ENCODE measurements around the gene LIN28A.

Gene LIN28A

DNA sequence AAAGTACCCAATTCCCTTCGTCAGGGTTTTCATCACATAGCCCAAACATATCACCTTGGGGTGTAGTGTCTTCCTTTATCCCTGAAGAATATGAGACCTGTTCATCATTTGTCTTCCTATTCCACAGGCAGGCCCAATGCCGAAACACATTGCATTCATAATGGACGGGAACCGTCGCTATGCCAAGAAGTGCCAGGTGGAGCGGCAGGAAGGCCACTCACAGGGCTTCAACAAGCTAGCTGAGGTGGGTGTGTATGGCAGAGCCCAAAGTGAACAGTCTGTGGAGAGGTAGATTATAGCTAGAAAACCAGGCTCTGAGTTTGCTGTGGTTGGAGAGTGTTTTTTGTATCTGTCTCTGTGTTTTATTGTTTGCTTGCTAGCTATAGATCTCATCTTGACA, 27.4 kb downstream of the LIN28A start:
- DNase-seq: no peak

DNA sequence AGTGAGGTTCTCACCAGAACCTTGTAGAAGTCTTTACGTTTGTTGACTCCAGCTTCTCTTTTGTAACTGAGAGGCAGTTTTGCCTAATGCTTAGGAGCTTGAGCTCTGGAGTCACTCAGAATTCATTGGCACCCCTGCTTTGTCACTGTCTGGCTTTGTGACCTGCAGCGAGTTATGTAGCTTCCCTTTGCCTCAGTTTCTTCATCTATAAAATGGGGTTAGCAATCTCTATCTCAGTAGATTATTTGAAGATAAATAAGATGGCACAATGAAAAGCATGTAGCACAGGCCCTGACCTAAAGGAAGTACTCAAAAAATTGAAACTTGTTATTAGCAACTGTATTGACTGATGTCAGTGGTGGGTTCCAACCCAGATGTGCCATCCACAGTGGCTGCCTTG, 29.6 kb downstream of the LIN28A start:
- DNase-seq: no peak

DNA sequence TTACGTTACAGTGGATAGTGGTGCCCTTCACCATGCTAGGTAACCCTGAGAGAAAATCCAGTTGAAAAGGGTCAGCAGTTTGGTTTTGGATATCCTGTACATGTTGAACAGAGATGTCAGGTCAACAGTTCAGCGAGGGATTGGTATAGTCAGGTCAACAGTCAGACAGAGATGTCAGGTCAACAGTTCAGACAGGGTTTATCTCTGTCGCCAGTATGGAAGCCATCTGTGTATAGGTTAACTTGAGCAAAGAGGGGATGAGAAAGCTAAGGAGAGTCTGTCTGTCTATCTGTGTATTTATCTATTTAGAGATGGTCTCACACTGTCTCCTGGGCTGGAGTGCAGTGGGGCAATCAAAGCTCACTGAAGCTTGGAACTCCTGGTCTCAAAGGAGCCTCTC, 39.3 kb downstream of the LIN28A start:
- DNase-seq: no peak

DNA sequence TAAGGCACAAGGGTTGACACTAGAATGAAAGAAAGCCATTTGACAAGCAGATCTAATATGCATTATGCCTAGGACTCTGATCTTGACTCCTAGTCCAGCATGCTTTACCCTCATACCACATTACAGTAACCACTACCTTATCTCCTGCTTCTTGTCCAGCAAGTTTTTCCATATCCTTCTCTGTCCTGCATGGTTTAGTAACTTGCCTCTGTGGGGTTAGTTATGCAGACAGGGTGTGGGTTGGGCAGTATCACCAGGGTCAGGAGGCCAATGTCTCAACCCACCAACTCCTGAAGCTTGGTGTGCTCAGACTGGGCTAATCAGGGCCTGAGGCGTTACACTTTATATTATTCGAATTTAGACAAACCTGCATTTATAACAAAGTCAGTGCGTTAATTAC, 40.3 kb downstream of the LIN28A start:
- DNase-seq: no peak

DNA sequence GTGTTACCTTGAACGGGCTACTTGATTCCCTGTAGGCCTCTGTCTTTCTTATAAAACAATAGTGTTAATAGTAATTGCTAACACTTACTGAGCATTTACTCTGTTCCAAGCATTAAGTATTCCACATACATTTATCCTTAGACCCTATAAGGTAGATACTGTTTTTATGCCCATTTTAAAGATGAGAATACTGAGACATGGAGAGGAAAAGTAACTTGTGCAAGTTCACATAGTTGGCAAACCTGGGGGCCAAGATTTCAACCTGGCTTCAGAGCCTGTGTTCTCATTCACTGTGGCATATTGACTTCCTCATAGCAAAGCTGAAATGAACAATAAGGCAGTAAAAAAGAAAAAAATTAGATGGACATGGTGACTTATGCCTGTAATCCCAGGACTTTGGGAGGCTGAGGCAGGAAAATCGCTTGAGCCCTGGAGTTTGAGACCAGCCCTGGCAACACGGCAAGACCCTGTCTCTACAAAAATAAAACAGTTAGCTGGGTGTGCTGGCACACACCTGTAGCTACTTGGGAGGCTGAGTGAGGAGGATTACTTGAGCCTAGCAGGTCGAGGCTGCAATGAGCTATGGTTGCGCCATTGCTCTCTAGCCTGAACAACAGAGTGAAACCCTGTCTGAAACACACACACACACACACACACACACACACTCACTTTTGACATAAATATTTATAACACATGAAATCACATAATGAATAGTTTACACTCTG, 42.0 kb downstream of the LIN28A start:
- DNase-seq: no peak

DNA sequence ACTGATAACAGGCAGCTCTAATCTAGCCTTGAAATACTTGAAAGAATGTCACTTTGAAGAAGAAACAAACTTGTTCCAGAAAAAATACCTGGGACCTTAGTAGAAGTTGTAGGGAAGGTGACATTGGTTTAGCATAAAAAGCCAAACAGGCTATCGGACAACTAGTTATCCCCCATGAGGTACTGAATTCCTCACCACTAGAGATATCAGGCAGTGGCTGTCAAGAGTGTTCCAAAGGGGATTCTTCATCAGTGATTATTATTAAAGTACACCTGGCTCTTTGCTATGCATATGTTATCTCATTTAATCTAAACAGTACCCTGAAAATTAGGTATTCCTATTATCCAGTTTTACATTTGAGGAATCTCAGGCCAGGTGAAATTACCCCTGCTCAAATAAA, 48.5 kb downstream of the LIN28A start:
- no peak for DNase-seq

DNA sequence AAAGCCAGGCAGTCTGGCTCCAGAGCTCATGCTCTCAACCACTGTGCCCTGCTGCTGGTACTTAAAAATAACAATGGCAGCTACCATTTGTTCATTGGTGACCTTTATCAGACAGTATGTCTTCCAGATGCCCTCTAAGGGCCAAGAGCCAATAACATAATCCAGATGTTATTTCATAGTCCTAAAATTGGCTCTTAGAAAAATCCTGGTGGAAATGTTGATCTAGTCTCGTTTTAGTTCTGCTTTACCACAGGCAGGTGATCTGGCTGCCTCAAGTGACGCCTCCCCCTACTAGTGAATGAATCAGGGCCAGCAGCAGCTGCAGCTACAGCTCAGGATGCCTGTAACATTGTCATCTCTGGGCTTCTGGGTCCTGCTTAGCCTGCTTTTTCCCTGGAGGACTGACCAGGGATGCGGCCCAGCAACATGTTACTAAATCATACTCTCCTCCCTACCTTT, 49.0 kb downstream of the LIN28A start:
- no peak for DNase-seq

DNA sequence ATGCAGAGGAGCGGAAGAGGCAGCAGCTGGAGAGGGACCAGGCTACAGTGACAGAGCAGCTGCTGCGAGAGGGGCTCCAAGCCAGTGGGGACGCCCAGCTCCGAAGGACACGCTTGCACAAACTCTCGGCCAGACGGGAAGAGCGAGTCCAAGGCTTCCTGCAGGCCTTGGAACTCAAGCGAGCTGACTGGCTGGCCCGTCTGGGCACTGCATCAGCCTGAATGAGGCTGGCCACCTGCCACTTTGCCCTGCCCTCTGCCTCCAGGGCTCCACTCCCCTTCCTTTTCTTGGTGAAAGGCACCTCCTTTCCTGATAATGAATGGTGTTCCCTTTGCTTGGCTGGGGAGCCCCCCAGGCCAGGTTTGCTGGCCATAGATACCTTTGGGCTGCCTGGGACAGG, 58.3 kb downstream of the LIN28A start:
- no peak for DNase-seq

DNA sequence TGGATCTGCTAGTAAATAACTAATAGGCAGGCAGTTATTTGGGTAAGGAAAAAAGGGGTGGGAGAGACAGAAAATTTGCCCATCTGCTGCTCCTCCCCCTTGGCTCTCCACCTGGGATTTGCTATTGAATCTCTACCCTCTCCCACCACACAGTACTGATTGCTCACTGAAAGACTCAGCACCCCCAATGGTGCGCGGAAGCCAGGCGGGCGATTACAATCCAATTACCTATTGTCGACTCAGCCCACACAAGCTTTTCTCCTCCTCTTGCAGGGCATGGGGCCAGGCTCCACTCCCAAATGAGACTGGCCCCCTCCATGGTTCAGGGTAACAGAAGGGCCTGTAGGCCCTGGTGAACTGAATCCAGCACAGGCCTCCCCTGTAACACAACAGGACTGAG, 58.9 kb downstream of the LIN28A start:
- no peak for DNase-seq

DNA sequence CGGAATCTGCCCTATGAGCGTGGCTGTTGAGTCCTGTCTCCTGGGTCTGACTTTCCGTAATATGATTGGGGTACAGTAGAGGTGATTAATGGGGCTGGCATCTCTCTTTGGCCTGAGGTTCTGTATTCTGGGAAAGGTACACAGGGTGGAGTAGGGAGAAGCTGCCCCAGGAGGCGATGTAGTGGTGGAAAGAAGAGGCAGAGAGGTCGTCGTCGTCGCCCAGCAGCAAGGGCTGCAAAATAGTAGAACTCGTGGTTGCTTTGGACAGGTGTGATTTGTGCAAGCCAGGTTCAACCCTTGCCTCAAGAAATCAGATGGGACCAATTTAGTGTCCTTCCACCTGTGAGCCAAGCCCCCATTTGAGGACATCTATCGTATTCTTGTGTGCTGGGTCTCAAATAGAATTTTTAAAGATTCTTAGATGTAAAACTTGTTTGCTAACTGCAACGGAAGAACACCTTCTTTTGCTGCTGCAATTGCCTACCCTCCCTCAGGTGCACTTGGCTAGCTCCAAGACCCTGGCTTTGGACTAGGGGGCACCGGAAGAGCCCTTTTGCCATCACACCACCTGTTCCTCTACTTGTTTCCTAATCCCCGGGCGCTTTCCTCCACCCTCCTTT, 60.4 kb downstream of the LIN28A start:
- DNase-seq: no peak

DNA sequence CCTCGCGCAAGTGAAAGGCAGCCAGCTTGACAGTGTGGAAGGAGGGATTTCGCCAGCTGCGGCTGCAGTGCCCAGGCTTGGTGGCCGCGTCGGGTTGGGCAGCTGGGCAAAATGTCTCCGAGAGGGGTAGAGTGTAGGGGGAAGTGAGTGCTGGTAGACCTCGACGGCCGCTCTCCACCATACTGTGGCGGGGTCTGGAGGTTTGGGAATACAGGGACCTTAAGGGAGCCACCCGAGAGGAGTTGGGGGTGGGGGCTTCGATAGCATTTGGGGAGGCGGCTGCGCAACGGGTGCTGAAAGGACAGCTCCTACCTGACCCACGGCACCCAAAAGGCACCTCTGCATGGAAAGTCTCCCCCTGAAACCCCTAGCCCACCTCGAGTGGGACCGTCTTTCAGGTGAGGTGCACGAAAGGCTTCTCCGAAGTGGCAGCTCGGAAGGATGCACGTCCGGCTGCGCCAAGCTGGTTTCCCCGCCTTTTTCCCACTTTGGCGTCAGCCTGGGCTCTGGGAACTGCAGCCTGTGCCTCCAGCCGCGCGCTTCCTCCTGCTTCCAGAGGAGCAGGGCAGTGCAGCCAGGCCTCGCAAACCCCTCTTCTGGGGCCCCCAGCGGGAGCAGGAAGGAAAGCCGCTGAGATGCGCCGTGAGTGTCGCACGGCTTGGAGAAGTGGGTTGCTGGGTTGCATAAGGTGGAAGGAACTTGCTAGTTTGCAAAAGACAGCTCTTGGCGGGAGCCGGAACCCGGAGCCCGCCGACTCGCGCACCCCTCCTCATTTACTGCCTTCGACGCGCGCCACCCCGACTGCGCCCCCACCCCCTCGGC, 61.1 kb downstream of the LIN28A start:
- peak; percentile 51 for DNase-seq

DNA sequence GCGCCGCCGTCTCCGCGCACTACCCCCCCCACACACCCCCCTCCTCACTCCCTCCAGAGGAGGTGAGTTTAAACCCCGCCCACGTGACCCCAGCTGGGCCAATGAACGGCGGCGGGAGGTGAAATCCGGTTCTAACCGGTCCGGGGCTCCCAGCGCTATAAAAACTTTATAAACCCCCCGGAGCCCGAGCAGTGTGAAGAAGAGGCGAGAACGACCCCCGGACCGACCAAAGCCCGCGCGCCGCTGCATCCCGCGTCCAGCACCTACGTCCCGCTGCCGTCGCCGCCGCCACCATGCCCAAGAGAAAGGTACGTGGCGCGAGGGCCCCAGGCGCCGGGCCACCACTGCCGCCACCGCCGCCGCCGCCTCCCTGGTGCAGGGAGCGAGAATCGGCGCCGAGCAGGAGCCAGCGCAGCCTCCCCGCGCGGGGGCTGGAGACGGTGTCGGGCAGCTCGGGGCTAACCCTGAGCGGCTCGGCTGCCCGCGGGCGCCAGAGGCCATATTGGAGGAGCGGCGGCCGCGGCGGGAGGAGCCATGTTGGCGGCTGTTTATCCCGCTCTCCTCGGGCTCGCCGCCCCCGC, 61.8 kb downstream of the LIN28A start, which contains the start of gene HMGN2:
Gene HMGN2 (plus strand): TSS at position 121 of the 581 bp plus-strand sequence. CDS start 173 bp downstream, at position 294.
- peak; percentile 78 for DNase-seq

DNA sequence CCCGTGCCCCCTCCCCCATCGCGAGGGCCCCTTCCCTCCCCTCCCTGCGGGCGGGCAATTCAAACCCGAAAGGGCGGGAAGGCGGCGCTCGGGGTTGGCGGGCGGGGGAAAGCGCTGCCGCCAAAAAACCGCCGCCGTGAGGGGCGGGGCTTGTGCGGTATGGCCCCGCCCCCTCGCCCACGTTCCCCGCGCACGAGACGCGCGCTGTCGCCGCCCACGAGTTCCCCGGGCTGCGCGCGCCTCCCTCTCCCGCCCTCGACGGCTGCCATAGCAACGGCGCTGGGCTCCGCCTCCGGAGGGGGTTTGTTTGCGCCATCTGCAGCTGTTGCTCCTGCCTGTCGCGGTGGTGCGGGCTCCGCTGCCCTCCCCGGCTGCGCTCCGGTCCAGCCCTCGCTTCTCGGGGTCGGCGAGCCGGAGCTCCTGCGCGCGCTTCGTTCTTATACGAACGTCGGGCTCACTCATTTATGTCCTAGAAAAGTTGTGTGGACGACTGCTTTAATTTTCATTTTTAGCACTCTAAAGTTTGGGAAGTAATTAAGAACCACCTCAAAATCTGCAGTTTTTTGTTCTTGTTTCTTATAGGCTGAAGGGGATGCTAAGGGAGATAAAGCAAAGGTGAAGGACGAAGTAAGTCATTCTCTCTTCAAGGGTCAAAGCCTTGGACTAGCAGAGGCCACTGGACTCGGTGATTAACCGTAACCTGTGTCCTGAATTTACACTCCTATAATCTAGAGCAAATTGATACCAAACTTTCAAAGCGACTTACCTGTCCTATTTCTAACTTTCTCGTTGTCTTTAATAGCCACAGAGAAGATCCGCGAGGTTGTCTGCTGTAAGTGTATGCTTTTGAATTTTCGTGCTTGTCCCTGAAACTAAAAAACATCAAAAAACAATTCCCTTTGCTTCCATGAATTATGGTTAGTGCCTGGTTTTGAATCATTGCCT, 62.6 kb downstream of the LIN28A start:
- DNase-seq: peak; percentile 74

DNA sequence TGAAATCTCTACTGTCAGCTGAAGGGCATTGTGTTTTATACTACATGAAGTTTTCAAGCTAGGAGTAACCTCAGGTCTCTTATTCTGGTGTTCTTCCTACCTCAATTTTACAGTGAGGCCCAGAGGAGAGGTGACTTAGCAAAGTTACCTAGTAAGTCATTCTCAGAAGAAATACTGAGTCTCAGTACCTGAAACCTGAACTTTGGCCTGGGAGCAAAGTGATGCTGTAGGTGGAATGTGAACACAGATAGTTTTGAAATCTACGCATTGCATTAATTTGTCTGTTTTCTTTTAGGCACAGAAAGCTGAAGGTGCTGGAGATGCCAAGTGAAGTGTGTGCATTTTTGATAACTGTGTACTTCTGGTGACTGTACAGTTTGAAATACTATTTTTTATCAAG, 64.2 kb downstream of the LIN28A start:
- DNase-seq: no peak

DNA sequence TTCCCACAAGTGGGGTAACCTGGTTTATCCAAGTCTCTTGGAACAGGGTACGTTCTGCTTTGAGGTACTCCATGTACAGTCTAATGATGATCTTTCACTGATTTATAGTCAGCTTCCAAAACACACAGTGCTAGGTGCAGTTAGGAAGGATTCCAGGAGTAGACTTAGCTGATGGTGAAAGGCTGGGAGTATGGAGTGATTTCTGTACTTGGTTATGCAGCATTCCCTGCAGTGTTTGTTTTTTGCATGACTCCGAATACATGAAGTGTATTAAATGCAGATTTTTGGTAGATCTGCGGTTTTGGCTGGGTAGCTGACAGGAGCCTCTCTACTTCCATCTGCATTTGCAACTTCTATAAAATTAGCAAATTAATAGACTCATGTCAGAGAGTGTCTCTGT, 65.4 kb downstream of the LIN28A start:
- DNase-seq: no peak

DNA sequence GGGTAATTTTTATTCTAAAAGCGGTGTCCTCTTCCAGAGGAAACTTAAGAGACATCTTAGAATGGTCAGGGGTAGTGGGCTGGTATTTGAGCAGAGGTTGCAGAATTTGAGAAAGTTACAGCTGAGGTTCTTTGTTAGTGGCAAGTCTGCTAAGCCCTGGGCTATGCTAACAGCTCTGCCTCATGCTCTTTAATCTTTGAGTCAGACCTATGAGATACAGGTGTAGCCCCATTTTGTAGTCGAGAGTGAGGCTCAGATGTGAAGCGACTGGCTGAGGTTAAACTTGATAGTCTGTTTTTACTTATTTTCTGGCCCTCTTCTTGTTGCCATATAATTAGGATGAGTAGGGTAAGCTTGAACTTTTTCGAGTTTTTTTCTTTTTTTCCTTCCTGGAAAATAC, 66.3 kb downstream of the LIN28A start:
- no peak for DNase-seq

DNA sequence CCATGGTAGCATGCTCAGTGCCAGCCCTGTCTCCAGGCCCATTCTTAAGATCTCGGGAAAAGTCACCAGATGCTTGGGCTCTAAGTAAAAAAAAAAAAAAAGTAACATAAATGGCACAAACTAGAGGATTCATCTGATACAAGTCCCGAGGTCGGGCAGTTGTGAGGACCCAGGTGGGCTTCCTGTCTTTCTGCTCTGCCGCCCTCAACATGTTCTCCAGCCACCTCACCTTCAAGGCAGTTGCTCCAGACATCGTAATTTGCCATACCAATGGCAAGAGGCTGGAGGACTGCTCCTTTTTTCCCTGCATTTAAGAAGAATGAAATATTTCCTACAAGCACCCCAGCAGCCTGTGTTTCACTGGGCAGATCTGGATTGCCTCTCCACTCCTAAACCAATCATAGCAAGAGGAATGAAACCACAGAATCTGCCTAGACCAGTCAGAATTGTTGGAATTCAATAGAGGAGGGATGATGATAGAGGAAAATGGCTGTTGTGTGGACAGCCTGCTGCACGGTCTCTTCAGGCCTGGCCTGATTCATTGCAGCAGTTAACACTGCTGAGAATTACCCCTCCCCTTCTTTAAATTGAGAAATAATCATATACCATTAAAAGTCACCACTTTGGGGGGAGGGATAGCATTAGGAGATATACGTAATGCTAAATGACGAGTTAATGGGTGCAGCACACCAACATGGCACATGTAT, 67.0 kb downstream of the LIN28A start:
- DNase-seq: no peak

DNA sequence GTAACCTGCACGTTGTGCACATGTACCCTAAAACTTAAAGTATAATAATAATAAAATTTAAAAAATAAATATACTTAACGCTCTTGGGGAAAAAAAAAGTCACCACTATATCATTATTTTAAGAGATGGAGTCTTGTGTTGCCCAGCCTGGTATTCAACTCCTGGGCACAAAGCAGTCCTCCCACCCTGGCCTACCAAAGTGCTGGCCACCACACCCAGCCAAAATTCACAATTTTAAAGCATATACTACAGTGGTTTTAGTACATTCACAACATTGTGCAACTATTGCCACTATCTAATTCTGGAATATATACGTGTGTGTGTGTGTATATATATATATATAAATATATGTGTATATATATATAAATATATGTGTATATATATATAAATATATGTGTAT, 67.5 kb downstream of the LIN28A start:
- DNase-seq: no peak

DNA sequence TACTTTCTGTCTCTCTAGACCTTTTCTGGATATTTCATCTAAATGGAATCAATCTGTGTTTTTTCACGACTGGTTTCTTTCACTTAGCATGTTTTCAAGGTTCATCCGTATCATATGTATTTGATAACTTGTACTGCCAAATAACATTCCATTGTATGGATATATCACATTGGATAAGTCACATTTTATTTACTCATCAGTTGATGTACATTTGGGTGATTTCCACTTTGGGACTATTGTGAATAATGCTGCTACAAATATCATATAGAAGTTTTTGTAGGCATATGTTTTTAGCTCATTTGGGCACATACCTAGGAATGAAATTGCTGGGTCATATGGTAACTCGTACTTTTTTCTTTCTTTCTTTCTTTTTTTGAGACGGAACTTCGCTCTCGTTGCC, 68.4 kb downstream of the LIN28A start:
- no peak for DNase-seq

Measured in NCI-H1048 (cell line).